Small intestine (tissue), 7 donors: ENCODE measurements around the gene TRIM15. TPM values are rescaled to one million over a fixed set of nuclear protein-coding genes. Genes with fewer than 3 reads are reported as not detected.

Experiments used
- DNase-seq, 2 donors: peaks; one replicate each; pipeline versions ENCODE4 v3.0.0 to v3.0.0-alpha.2; 2013
- FAIRE-seq: peaks from 2 replicates; lab custom pipeline; 2012; peaks lifted over from hg19 to GRCh38; lab: Jason Lieb, UNC
- H3K27ac ChIP-seq, 3 donors: one replicate each; pipeline ENCODE4 v1.5.1; 2013; ENCODE audit warnings: low read length in 2 of 3, mild to moderate bottlenecking in 2 of 3, control low read depth in 1 of 3, inconsistent platforms in 1 of 3, low read depth in 1 of 3, moderate library complexity in 1 of 3
- H3K27me3 ChIP-seq, 3 donors: one replicate each; pipeline ENCODE4 v1.6.1; 2013; ENCODE audit warnings: low read length in 3 of 3, inconsistent platforms in 1 of 3; ENCODE audit not compliant: control insufficient read depth in 3 of 3, insufficient read depth in 3 of 3
- H3K36me3 ChIP-seq, 3 donors: one replicate each; pipeline ENCODE4 v1.6.1; 2013; ENCODE audit warnings: low read length in 3 of 3, inconsistent platforms in 1 of 3, low read depth in 1 of 3, mild to moderate bottlenecking in 1 of 3, moderate library complexity in 1 of 3; ENCODE audit not compliant: control insufficient read depth in 3 of 3, insufficient read depth in 2 of 3
- H3K4me1 ChIP-seq, 3 donors: one replicate each; pipeline ENCODE4 v1.6.1; 2013; ENCODE audit warnings: low read length in 2 of 3, inconsistent platforms in 1 of 3, low read depth in 1 of 3, mild to moderate bottlenecking in 1 of 3, moderate library complexity in 1 of 3; ENCODE audit not compliant: control insufficient read depth in 3 of 3, insufficient read depth in 2 of 3
- H3K4me3 ChIP-seq, 3 donors: one replicate each; pipeline ENCODE4 v1.5.1; 2013; ENCODE audit warnings: low read length in 3 of 3, control low read depth in 1 of 3, inconsistent platforms in 1 of 3, low read depth in 1 of 3, mild to moderate bottlenecking in 1 of 3, moderate library complexity in 1 of 3
- H3K9me3 ChIP-seq, 2 donors: one replicate each; pipeline ENCODE4 v1.6.1; 2013; ENCODE audit warnings: low read depth in 1 of 2, low read length in 1 of 2; ENCODE audit not compliant: control insufficient read depth in 2 of 2, insufficient read depth in 1 of 2
- WGBS, 3 donors: extraction: QIAGEN DNeasy Blood & Tissue Kit; methylation state at CpG; one replicate each; pipeline ENCODE4 v1.1.7; 2013; 5-methylcytosine and 5-hydroxymethylcytosine counted together
- polyA plus RNA-seq, 4 donors: library from polyadenylated mRNA; stranded (reverse) in 3 of 4; unstranded in 1 of 4; fragments of 200-250 nt in 3 of 4; fragments of 120-200 nt in 1 of 4; gene quantifications; one replicate each; pipeline versions ENCODE4 v1.2.1 to v1.2.3, GENCODE V29; 2013
- donor health status: healthy with polysubstance abuse.
- donor health status: control.
- donor health status: control.
- donor health status: Bipolar disorder and iron deficiency.
- donor health status: healthy.

TRIM15 gene
- polyA plus RNA-seq, 4 donors: 26.1 to 122 (median 63.3) TPM

DNA sequence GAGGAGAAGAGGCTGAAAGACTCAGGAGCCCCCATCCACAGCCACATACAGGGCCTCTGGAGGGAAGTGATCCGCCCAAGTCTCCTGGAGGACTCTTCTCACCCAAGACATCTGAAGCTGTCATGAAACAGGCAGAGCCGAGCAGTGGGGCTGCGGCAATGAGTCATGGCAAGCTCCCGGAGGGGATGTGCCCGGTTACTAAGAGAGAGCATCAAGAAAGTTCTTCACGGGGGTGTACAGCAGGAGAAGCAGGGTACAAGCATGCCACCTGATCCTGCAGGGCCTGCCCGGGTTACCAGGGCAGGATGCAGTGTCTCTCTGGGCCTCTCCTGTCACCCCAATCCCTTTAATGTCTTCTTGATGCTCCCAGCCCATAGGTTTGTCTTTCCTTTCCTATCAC lies 28.7 kb downstream of the TRIM15 start:
- no peaks in the 10 kb centered on the region for H3K9me3 ChIP-seq
- no peak overlapping the region for H3K4me3 ChIP-seq
- no peak overlapping the region for H3K27ac ChIP-seq
- DNase-seq (no peak), FAIRE-seq (no peak)
- H3K4me1 ChIP-seq: no peaks in the 10 kb centered on the region
- peaks cover 36 to 66% (median 42%) of the 10 kb centered on the region in 3 donors for H3K36me3 ChIP-seq
- H3K27me3 ChIP-seq: no peaks in the 10 kb centered on the region
- WGBS, 3 donors: 87 to 91% (median 90%) methylated on average over 7 of the region's 7 CpGs

DNA sequence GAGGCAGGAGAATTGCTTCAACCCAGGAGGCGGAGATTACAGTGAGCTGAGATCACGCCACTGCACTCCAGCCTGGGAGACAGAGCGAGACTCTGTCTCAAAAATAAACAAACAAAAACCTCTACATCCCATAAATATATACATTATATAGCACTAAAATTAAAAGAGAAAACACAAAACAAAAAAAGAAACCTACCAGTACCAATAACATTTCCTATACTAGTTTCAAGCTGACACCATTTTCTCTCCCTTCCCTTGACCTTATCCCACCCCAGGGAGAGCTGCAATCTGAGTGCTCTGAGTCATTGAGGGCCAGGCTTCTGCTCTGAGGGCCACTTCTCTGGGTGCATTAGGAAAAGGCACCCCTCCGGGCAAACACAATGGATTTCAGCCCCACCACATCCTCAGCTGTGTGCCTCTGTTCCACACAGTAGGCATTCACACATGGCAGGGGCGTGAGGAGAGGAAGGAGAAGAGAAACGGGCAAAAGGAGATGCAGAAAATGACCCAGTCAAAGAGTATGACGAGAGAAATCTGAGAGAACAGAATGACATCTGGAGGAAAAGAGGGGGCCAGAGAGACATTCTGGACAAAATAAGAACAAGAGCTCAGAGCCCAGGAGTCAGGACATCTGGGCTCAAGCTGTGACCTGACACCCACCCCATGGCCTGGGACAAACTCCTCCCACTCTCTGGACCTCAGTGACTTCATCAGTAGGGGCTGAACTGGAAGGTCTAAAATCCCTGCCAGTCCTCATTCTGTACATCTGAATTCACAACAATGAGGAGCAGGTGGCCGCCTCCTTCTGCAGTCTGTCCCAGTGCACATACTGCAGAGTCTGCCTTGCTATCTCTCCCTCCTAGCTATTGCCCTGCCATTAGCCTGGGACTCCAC lies 31.7 kb downstream of the TRIM15 start:
- Histone ChIP-seq H3K4me1 (peaks cover 0 to under 1% (median 0%) of the 10 kb centered on the region in 3 donors), H3K36me3 (peaks cover 37 to 75% (median 37%) of the 10 kb centered on the region in 3 donors), H3K27me3 (no peaks in the 10 kb centered on the region), H3K9me3 (no peaks in the 10 kb centered on the region), H3K27ac (no peak overlapping the region), H3K4me3 (no peak overlapping the region)
- FAIRE-seq: no peak
- 85 to 91% (median 90%) methylated on average over 8 of the region's 8 CpGs for WGBS, 3 donors
- no peak for DNase-seq

DNA sequence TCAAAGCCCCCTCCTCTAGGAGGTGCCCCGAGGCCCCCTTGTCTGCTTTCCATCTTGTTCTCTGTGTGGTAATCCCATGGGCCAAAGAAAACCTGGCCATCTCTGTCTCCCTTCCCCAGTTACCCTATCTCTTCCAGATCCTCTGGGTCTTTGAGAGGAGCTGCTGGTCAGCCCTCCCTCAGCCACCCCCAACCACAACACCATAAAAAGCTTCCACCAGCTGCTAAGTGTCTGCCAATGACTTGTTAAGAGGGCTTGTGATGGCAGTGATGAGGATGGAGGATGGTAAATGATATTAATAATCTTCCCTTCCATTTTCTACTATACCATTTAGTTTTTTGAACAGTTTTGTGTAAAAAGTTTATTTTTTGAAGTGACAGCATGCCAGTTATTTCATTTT lies 32.6 kb downstream of the TRIM15 start:
- no peak for DNase-seq
- H3K27me3 ChIP-seq: no peaks in the 10 kb centered on the region
- H3K9me3 ChIP-seq: no peaks in the 10 kb centered on the region
- 91 to 100% (median 100%) methylated on average over 1 of the region's 1 CpG for WGBS, 3 donors
- no peak overlapping the region for H3K27ac ChIP-seq
- peaks cover 32 to 70% (median 46%) of the 10 kb centered on the region in 3 donors for H3K36me3 ChIP-seq
- peaks cover 0 to 9% (median 4%) of the 10 kb centered on the region in 3 donors for H3K4me1 ChIP-seq
- H3K4me3 ChIP-seq: no peak overlapping the region
- FAIRE-seq: no peak

DNA sequence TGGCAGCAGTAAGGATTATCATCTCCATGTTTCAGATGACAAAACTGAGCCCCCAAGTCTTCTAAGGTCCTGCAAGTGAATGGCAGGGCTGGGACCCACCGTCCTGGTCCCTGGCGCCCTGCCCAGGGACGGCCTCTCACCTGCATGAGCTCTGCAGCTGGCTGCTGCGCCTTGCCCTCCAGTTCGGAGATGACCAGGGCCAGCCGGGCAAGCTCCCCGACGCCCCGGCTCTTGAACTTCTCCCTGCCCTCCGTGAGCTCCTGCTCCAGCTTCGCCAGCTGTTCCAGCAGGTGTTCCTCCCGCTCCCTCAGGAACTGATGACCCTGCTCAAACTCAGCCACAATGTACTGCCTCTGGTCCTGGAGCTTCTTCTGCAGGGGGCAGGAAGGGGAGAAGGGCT lies 33.0 kb downstream of the TRIM15 start:
- no peak for FAIRE-seq
- DNase-seq: no peak
- Histone ChIP-seq H3K36me3 (peaks cover 31 to 68% (median 45%) of the 10 kb centered on the region in 3 donors), H3K27ac (no peak overlapping the region), H3K4me1 (peaks cover 0 to 13% (median 4%) of the 10 kb centered on the region in 3 donors), H3K27me3 (no peaks in the 10 kb centered on the region), H3K9me3 (no peaks in the 10 kb centered on the region), H3K4me3 (no peak overlapping the region)
- 88 to 94% (median 94%) methylated on average over 12 of the region's 12 CpGs for WGBS, 3 donors

DNA sequence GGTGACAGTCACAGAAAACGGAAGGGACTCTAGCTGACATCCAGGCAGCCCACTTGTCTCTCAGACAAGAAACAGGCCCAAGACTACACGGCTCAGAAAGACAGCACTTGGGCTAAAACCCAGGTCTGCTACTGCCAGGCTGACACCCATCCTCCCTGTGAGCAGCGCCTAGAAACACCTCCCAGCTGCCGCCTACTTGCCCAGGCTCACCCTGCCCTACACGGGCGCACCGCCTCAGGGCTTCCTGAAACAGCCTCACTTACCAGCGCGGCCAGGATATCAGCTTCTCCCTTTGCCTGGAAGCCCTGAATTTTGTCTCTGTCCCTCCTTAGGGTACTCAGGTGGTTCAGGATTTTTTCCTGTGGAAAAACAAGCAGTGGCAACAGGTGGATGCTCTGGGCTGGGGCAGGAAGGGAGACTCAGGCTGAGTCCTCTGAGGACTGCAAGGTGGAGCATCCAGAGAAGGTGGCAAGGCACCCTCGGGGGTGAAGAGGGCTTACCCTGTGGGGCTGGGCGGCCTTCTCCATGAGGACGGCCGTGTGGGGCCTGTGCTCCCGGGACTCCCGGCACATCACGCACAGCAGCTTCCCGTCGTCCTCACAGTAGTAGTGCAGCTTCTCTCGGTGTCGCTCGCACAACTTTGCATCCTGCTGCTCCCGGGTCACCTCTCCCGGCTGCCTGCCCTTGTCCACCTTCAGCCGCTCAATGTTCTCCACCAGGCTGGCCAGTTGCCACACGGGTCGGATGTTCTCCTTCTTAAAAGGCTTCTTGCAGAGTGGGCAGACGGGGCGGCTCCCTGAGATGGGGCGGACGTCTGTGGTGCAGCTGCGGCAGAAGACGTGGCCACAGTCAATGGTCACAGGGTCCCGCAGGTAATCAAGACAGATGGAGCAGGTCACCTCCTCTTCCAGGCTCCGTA lies 35.1 kb downstream of the TRIM15 start:
- FAIRE-seq (no peak), DNase-seq (no peak)
- H3K27ac ChIP-seq: no peak overlapping the region
- H3K4me1 ChIP-seq: peaks cover 0 to 20% (median 4%) of the 10 kb centered on the region in 3 donors
- 92 to 95% (median 93%) methylated on average over 27 to 34 of the region's 34 CpGs for WGBS, 3 donors
- H3K36me3 ChIP-seq: peaks cover 24 to 59% (median 34%) of the 10 kb centered on the region in 3 donors
- no peaks in the 10 kb centered on the region for H3K27me3 ChIP-seq
- no peaks in the 10 kb centered on the region for H3K9me3 ChIP-seq
- no peak overlapping the region for H3K4me3 ChIP-seq

DNA sequence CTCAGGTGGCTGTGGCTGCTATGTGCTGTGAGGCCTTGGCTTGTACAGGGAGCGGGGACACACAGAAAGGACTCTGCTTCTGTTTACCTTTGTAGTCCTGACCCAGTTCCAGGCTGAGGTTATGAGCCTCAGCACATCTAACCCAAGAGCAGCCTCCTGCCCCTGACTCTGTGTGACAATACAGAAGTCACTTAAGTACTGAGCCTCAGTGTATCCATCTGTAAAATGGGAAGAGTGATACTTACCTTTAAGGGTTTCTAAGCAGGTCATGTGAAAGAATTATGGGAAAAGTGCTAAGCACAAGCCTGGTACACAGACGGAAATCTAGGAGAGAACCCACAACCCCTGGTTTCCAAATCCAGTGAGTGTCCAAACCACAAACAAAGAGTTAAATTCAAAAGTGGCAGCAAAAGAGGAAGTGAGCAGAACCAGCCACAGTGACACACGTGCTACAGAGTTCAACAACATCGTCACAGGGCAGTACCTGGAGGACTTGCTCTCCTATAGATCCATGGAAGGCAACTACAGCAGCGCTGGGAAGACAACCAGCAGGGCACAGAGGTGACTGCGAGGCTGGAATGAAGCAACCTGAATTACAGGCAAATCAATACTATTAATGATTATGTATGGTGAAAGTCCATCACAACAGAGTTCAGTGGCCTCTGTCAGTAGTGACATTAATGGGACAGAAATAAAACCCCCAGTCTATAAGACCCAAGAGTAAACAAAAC lies 37.4 kb downstream of the TRIM15 start:
- FAIRE-seq (no peak), DNase-seq (peak; percentile 62 to 90)
- WGBS, 3 donors: 39 to 56% (median 43%) methylated on average over 6 of the region's 6 CpGs
- Histone ChIP-seq H3K27ac (peak overlapping the region; percentile 73 to 77 (median 76)), H3K9me3 (no peaks in the 10 kb centered on the region), H3K4me1 (peaks cover 0 to 26% (median 8%) of the 10 kb centered on the region in 3 donors), H3K36me3 (peaks cover 18 to 51% (median 34%) of the 10 kb centered on the region in 3 donors), H3K27me3 (no peaks in the 10 kb centered on the region), H3K4me3 (no peak overlapping the region)

DNA sequence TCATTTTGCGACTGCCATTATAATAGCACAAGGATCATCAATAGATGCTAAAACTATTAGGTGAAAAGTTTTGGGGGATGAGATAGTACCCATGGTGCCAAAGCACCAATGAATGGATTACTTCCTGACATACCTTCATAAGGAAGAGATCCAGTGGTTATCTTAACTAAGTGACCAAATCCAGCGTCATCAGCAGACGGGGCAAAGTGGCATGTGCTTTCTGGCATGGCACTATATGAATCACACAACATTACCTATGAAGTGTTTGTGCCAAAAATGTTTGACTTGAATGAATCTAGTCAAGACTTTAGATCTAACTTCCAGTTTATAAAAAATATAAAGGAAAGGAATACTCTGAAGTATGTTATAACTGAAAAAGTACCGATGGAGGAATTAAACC lies 39.0 kb downstream of the TRIM15 start:
- FAIRE-seq: no peak
- H3K4me1 ChIP-seq: peaks cover 3 to 43% (median 8%) of the 10 kb centered on the region in 3 donors
- 54 to 77% (median 73%) methylated on average over 4 of the region's 4 CpGs for WGBS, 3 donors

More for the DNA sequence above, 39.0 kb downstream of the TRIM15 start:
- peaks cover 10 to 41% (median 24%) of the 10 kb centered on the region in 3 donors for H3K36me3 ChIP-seq
- H3K27me3 ChIP-seq: no peaks in the 10 kb centered on the region
- no peak overlapping the region for H3K27ac ChIP-seq
- H3K9me3 ChIP-seq: no peaks in the 10 kb centered on the region
- peak in 1 of 2 donors; percentile 76 for DNase-seq
- H3K4me3 ChIP-seq: no peak overlapping the region
